Smooth muscle cell (in vitro differentiated cells): ENCODE data around the gene ACE. TPM values are rescaled to one million over a fixed set of nuclear protein-coding genes. Genes with fewer than 3 reads are reported as not detected.

ENCODE experiments used
- DNase-seq: peaks from one replicate; lab custom pipeline; 2025; ENCODE audit not compliant: unreplicated experiment; lab: John Stamatoyannopoulos, UW
- H2AFZ ChIP-seq: fragments of 200-600 bp; sonication (generic); 2 replicates; pipeline ENCODE4 v1.6.0; 2016; ENCODE audit warnings: antibody characterized with exemption, low read depth, mild to moderate bottlenecking
- H3F3A ChIP-seq: fragments of 200-600 bp; sonication (generic); 2 replicates; pipeline ENCODE4 v1.6.0; 2017; ENCODE audit warnings: antibody characterized with exemption, low read depth
- H3K27ac ChIP-seq: fragments of 200-600 bp; sonication (generic); 2 replicates; pipeline ENCODE4 v1.5.1; 2016; ENCODE audit warnings: low read depth, mild to moderate bottlenecking
- H3K27me3 ChIP-seq: fragments of 200-600 bp; sonication (generic); 2 replicates; pipeline ENCODE4 v1.6.1; 2016; ENCODE audit warnings: low read depth, mild to moderate bottlenecking
- H3K36me3 ChIP-seq: fragments of 200-600 bp; sonication (generic); 2 replicates; pipeline ENCODE4 v1.5.1; 2016; ENCODE audit warnings: low read depth
- H3K4me1 ChIP-seq: fragments of 200-600 bp; sonication (generic); 2 replicates; pipeline ENCODE4 v1.5.1; 2016; ENCODE audit warnings: low read depth
- H3K4me2 ChIP-seq: fragments of 200-600 bp; sonication (generic); 2 replicates; pipeline ENCODE4 v1.6.0; 2016; ENCODE audit warnings: mild to moderate bottlenecking
- H3K4me3 ChIP-seq: fragments of 200-600 bp; sonication (generic); 2 replicates; pipeline ENCODE4 v1.5.1; 2016; ENCODE audit warnings: mild to moderate bottlenecking
- H3K79me2 ChIP-seq: fragments of 200-600 bp; sonication (generic); 2 replicates; pipeline ENCODE4 v1.6.0; 2016; ENCODE audit warnings: low read depth, mild to moderate bottlenecking
- H3K9ac ChIP-seq: fragments of 200-600 bp; sonication (generic); 2 replicates; pipeline ENCODE4 v1.6.0; 2016; ENCODE audit warnings: low read depth
- H3K9me3 ChIP-seq: fragments of 200-600 bp; sonication (generic); replicated peaks from 2 replicates; pipeline ENCODE4 v1.5.1; 2016; ENCODE audit warnings: low read depth
- H4K20me1 ChIP-seq: fragments of 200-600 bp; sonication (generic); 2 replicates; pipeline ENCODE4 v1.6.0; 2016; ENCODE audit warnings: low read depth
- WGBS: methylation state at CpG from one replicate; pipeline ENCODE4 v1.1.7; 2016; ENCODE audit warnings: low lambda C conversion rate; 5-methylcytosine and 5-hydroxymethylcytosine counted together
- polyA plus RNA-seq: library from polyadenylated mRNA; unstranded; fragments of >200 nt; fragmentation: Nextera tagmentation; extraction: Ambion mirVana; gene quantifications from 2 replicates; pipeline ENCODE4 v1.2.1, GENCODE V29; 2016
- total RNA-seq: library from RNA; depleted of rRNA; stranded (reverse); fragments of >200 nt; gene quantifications from 2 replicates; pipeline ENCODE4 v1.2.3, GENCODE V29; 2014
- TF ChIP-seq, protein P1 (sequence below): fragments of 200-600 bp; sonication (generic); IDR thresholded peaks from 2 replicates; pipeline ENCODE4 v1.5.1; 2017; ENCODE audit warnings: borderline replicate concordance, mild to moderate bottlenecking, antibody characterized with exemption; ENCODE audit not compliant: insufficient read depth, poor library complexity, severe bottlenecking

ACE gene
- total and polyA plus RNA-seq, 2 experiments from 2014 or later = 1.5 to 2.0 TPM

DNA sequence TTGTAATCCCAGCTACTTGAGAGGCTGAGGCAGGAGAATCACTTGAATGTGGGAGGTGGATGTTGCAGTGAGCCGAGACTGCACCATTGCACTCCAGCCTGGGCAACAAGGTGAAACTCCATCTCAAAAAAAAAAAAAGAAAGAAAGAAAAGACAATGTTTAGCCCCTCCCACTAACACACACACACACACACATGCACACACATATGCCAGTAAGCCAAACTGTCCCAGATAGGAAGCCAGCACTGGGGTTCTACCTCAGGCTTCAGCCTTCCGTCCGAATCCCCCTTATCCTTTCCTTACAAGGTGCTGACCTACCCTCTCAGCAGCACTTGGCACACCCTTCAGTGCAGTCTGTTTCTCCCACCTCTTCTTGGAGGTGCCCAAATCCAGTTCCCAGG is 37.6 kb downstream of the ACE start:
- Histone ChIP-seq H3K9ac (no peak overlapping the region), H3K9me3 (no peaks in the 10 kb centered on the region), H3K79me2 (no peaks in the 10 kb centered on the region), H3K4me1 (no peaks in the 10 kb centered on the region), H3K4me2 (no peak overlapping the region), H4K20me1 (no peaks in the 10 kb centered on the region), H3F3A (no peaks in the 10 kb centered on the region), H3K36me3 (no peaks in the 10 kb centered on the region), H2AFZ (no peak overlapping the region), H3K4me3 (no peak overlapping the region), H3K27me3 (peaks cover 5% of the 10 kb centered on the region), H3K27ac (no peak overlapping the region)
- TF ChIP-seq, protein P1, sequence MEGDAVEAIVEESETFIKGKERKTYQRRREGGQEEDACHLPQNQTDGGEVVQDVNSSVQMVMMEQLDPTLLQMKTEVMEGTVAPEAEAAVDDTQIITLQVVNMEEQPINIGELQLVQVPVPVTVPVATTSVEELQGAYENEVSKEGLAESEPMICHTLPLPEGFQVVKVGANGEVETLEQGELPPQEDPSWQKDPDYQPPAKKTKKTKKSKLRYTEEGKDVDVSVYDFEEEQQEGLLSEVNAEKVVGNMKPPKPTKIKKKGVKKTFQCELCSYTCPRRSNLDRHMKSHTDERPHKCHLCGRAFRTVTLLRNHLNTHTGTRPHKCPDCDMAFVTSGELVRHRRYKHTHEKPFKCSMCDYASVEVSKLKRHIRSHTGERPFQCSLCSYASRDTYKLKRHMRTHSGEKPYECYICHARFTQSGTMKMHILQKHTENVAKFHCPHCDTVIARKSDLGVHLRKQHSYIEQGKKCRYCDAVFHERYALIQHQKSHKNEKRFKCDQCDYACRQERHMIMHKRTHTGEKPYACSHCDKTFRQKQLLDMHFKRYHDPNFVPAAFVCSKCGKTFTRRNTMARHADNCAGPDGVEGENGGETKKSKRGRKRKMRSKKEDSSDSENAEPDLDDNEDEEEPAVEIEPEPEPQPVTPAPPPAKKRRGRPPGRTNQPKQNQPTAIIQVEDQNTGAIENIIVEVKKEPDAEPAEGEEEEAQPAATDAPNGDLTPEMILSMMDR = no peak
- WGBS = 90% methylated on average over 3 of the region's 3 CpGs
- no peak for DNase-seq

GRCh38 chr17:63514974-63515373 is 38.1 kb downstream of the ACE start:
- H3K4me2 ChIP-seq = no peak overlapping the region
- no peaks in the 10 kb centered on the region for H3K9me3 ChIP-seq
- 88% methylated on average over 2 of the region's 2 CpGs for WGBS
- H4K20me1 ChIP-seq = no peaks in the 10 kb centered on the region
- H3K79me2 ChIP-seq = no peaks in the 10 kb centered on the region
- no peak overlapping the region for H3K9ac ChIP-seq
- H3K27ac ChIP-seq = no peak overlapping the region
- no peaks in the 10 kb centered on the region for H3F3A ChIP-seq
- peaks cover 5% of the 10 kb centered on the region for H3K27me3 ChIP-seq
- no peak overlapping the region for H2AFZ ChIP-seq
- TF ChIP-seq, protein P1 = no peak
- DNase-seq = no peak
- H3K4me3 ChIP-seq = no peak overlapping the region
- no peaks in the 10 kb centered on the region for H3K36me3 ChIP-seq
- H3K4me1 ChIP-seq = no peaks in the 10 kb centered on the region

- no peaks in the 10 kb centered on the region for H3F3A ChIP-seq
- H4K20me1 ChIP-seq = no peaks in the 10 kb centered on the region
- TF ChIP-seq, protein P1 = no peak
- H3K9ac ChIP-seq = no peak overlapping the region
- H3K27me3 ChIP-seq = peaks cover 5% of the 10 kb centered on the region
- no peak overlapping the region for H3K4me3 ChIP-seq
- no peaks in the 10 kb centered on the region for H3K79me2 ChIP-seq
- no peak for DNase-seq
- no peaks in the 10 kb centered on the region for H3K4me1 ChIP-seq
- no peaks in the 10 kb centered on the region for H3K36me3 ChIP-seq
- H3K27ac ChIP-seq = no peak overlapping the region
- 72% methylated on average over 1 of the region's 1 CpG for WGBS
- no peaks in the 10 kb centered on the region for H3K9me3 ChIP-seq
- no peak overlapping the region for H2AFZ ChIP-seq
- no peak overlapping the region for H3K4me2 ChIP-seq
These were observed 38.6 kb downstream of the ACE start for GRCh38 chr17:63515426-63515825.
